Muscle of arm (tissue), 12 donors: Measurements from ENCODE around the gene ARAP2. TPM values are rescaled to one million over a fixed set of nuclear protein-coding genes. Genes with fewer than 3 reads are reported as not detected.

ENCODE experiments used
- DNase-seq: peaks from one replicate; pipeline ENCODE4 v3.0.0-alpha.2; 2013
- polyA plus RNA-seq, 12 donors: library from polyadenylated mRNA; unstranded; fragments of 120-200 nt; gene quantifications; one replicate each; pipeline ENCODE4 v1.2.1, GENCODE V29; 2013; ENCODE audit not compliant: insufficient read length in 12 of 12

The ARAP2 gene
- polyA plus RNA-seq, 12 donors: 0.68 to 6.9 (median 1.4) TPM; not detected in 2

- DNase-seq: no peak
These were observed 110.7 kb downstream of the ARAP2 start for GRCh38 chr4:36133658-36134057.

GRCh38 chr4:36133086-36133485 is 111.2 kb downstream of the ARAP2 start:
- DNase-seq: no peak

GRCh38 chr4:36130641-36131040 is 113.7 kb downstream of the ARAP2 start:
- no peak for DNase-seq

GRCh38 chr4:36128689-36129088 is 115.6 kb downstream of the ARAP2 start:
- DNase-seq: no peak

- no peak for DNase-seq
These were observed 120.4 kb downstream of the ARAP2 start for GRCh38 chr4:36123906-36124305.

GRCh38 chr4:36115312-36115711 is 129.0 kb downstream of the ARAP2 start:
- no peak for DNase-seq

GRCh38 chr4:36111172-36111571 is 133.1 kb downstream of the ARAP2 start:
- DNase-seq: no peak

- DNase-seq: no peak
These were observed 144.8 kb downstream of the ARAP2 start for GRCh38 chr4:36099509-36099908.

GRCh38 chr4:36094995-36095394 is 149.3 kb downstream of the ARAP2 start:
- no peak for DNase-seq

- no peak for DNase-seq
These were observed 152.3 kb downstream of the ARAP2 start for GRCh38 chr4:36091997-36092396.

- DNase-seq: no peak
These were observed 155.8 kb downstream of the ARAP2 start for GRCh38 chr4:36088542-36088941.

- peak; percentile 4 for DNase-seq
These were observed 158.0 kb downstream of the ARAP2 start for GRCh38 chr4:36086261-36086786.

GRCh38 chr4:36082817-36083216 is 161.5 kb downstream of the ARAP2 start:
- no peak for DNase-seq

GRCh38 chr4:36081185-36081584 is 163.1 kb downstream of the ARAP2 start:
- DNase-seq: no peak

- no peak for DNase-seq
These were observed 164.6 kb downstream of the ARAP2 start for GRCh38 chr4:36079666-36080065.

- no peak for DNase-seq
These were observed 166.0 kb downstream of the ARAP2 start for GRCh38 chr4:36078319-36078718.

- DNase-seq: no peak
These were observed 171.8 kb downstream of the ARAP2 start for GRCh38 chr4:36072529-36072928.

- DNase-seq: no peak
These were observed 177.2 kb downstream of the ARAP2 start for GRCh38 chr4:36067116-36067515.

- DNase-seq: no peak
These were observed 178.9 kb downstream of the ARAP2 start for GRCh38 chr4:36065274-36065871.

GRCh38 chr4:36064117-36064516 is 180.2 kb downstream of the ARAP2 start:
- DNase-seq: no peak

GRCh38 chr4:36056136-36056535 is 188.2 kb downstream of the ARAP2 start:
- no peak for DNase-seq

GRCh38 chr4:36054694-36055422 is 189.5 kb downstream of the ARAP2 start:
- no peak for DNase-seq

- DNase-seq: no peak
These were observed 190.4 kb downstream of the ARAP2 start for GRCh38 chr4:36053930-36054329.

GRCh38 chr4:36051634-36052033 is 192.7 kb downstream of the ARAP2 start:
- no peak for DNase-seq
